Measurements from ENCODE around the gene GALNT2.

DNA sequence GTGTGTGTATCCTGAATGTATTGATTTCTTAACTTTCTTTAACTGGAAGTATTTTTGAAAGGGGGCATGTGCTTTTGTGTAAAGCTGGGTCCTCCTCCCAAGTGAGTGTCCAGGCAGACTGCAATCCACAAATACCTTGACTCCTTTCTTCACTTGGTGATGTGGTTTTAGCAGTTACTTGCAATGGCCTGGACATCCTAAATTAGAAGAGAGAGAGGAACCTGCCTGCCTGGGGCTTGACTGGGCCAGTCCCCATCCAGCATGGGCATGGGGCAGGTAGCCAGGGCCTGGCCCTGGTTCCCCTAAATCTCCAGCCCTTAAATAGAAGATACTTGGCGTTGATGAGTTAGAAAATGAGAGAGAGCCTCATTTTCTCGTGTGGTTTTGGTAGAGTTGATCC is 199.4 kb downstream of the GALNT2 start:
- TF ChIP-seq, protein P1, sequence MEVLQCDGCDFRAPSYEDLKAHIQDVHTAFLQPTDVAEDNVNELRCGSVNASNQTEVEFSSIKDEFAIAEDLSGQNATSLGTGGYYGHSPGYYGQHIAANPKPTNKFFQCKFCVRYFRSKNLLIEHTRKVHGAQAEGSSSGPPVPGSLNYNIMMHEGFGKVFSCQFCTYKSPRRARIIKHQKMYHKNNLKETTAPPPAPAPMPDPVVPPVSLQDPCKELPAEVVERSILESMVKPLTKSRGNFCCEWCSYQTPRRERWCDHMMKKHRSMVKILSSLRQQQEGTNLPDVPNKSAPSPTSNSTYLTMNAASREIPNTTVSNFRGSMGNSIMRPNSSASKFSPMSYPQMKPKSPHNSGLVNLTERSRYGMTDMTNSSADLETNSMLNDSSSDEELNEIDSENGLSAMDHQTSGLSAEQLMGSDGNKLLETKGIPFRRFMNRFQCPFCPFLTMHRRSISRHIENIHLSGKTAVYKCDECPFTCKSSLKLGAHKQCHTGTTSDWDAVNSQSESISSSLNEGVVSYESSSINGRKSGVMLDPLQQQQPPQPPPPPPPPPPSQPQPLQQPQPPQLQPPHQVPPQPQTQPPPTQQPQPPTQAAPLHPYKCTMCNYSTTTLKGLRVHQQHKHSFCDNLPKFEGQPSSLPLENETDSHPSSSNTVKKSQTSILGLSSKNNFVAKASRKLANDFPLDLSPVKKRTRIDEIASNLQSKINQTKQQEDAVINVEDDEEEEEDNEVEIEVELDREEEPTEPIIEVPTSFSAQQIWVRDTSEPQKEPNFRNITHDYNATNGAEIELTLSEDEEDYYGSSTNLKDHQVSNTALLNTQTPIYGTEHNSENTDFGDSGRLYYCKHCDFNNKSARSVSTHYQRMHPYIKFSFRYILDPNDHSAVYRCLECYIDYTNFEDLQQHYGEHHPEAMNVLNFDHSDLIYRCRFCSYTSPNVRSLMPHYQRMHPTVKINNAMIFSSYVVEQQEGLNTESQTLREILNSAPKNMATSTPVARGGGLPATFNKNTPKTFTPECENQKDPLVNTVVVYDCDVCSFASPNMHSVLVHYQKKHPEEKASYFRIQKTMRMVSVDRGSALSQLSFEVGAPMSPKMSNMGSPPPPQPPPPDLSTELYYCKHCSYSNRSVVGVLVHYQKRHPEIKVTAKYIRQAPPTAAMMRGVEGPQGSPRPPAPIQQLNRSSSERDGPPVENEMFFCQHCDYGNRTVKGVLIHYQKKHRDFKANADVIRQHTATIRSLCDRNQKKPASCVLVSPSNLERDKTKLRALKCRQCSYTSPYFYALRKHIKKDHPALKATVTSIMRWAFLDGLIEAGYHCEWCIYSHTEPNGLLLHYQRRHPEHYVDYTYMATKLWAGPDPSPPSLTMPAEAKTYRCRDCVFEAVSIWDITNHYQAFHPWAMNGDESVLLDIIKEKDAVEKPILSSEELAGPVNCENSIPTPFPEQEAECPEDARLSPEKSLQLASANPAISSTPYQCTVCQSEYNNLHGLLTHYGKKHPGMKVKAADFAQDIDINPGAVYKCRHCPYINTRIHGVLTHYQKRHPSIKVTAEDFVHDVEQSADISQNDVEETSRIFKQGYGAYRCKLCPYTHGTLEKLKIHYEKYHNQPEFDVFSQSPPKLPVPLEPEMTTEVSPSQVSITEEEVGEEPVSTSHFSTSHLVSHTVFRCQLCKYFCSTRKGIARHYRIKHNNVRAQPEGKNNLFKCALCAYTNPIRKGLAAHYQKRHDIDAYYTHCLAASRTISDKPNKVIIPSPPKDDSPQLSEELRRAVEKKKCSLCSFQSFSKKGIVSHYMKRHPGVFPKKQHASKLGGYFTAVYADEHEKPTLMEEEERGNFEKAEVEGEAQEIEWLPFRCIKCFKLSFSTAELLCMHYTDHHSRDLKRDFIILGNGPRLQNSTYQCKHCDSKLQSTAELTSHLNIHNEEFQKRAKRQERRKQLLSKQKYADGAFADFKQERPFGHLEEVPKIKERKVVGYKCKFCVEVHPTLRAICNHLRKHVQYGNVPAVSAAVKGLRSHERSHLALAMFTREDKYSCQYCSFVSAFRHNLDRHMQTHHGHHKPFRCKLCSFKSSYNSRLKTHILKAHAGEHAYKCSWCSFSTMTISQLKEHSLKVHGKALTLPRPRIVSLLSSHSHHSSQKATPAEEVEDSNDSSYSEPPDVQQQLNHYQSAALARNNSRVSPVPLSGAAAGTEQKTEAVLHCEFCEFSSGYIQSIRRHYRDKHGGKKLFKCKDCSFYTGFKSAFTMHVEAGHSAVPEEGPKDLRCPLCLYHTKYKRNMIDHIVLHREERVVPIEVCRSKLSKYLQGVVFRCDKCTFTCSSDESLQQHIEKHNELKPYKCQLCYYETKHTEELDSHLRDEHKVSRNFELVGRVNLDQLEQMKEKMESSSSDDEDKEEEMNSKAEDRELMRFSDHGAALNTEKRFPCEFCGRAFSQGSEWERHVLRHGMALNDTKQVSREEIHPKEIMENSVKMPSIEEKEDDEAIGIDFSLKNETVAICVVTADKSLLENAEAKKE (CRISPR knock-in tag; IDR thresholded peaks at IDR 0.05) = no peak
- TF ChIP-seq, protein P2, sequence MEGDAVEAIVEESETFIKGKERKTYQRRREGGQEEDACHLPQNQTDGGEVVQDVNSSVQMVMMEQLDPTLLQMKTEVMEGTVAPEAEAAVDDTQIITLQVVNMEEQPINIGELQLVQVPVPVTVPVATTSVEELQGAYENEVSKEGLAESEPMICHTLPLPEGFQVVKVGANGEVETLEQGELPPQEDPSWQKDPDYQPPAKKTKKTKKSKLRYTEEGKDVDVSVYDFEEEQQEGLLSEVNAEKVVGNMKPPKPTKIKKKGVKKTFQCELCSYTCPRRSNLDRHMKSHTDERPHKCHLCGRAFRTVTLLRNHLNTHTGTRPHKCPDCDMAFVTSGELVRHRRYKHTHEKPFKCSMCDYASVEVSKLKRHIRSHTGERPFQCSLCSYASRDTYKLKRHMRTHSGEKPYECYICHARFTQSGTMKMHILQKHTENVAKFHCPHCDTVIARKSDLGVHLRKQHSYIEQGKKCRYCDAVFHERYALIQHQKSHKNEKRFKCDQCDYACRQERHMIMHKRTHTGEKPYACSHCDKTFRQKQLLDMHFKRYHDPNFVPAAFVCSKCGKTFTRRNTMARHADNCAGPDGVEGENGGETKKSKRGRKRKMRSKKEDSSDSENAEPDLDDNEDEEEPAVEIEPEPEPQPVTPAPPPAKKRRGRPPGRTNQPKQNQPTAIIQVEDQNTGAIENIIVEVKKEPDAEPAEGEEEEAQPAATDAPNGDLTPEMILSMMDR (conservative IDR thresholded peaks at IDR 0.05; ENCODE audit: low read depth in 2 of 2) = no peak
- TF ChIP-seq REST (IDR thresholded peaks at IDR 0.05; ENCODE audit: unreplicated experiment) = no peak
- TF ChIP-seq CREB1 (CRISPR knock-in tag; IDR thresholded peaks at IDR 0.05; ENCODE audit: low read depth) = no peak
- no peak for TF ChIP-seq EZH2 (IDR thresholded peaks at IDR 0.05; ENCODE audit: low read depth, unreplicated experiment)
- no peak for TF ChIP-seq EZH2phosphoT487 (IDR thresholded peaks at IDR 0.05; ENCODE audit: unreplicated experiment)
- TF ChIP-seq JUNB (IDR thresholded peaks at IDR 0.05; ENCODE audit: unreplicated experiment) = no peak
- no peak for TF ChIP-seq POLR2AphosphoS5 (IDR thresholded peaks at IDR 0.05; ENCODE audit: low read depth)
- TF ChIP-seq ZNF331 (CRISPR knock-in tag; IDR thresholded peaks at IDR 0.05; ENCODE audit: low read depth) = no peak
- TF ChIP-seq, protein P3, sequence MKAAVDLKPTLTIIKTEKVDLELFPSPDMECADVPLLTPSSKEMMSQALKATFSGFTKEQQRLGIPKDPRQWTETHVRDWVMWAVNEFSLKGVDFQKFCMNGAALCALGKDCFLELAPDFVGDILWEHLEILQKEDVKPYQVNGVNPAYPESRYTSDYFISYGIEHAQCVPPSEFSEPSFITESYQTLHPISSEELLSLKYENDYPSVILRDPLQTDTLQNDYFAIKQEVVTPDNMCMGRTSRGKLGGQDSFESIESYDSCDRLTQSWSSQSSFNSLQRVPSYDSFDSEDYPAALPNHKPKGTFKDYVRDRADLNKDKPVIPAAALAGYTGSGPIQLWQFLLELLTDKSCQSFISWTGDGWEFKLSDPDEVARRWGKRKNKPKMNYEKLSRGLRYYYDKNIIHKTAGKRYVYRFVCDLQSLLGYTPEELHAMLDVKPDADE (IDR thresholded peaks at IDR 0.05) = no peak
- TF ChIP-seq STAT1 (IDR thresholded peaks at IDR 0.05; ENCODE audit: unreplicated experiment) = no peak
- no peak for TF ChIP-seq NANOG (IDR thresholded peaks at IDR 0.05; ENCODE audit: borderline replicate concordance)

Data from GM23338 (cell line).